Activated CD4-positive, alpha-beta memory T cell treated with anti-CD3 and anti-CD28 coated beads, Interleukin-2, amount 10 ng/mL, durations not matched to agents 7 days and 5 days (primary cell): ENCODE results near the gene ATG9A. TPM values are rescaled to one million over a fixed set of nuclear protein-coding genes. Genes with fewer than 3 reads are reported as not detected.
A peak's percentile ranks its signal among the peaks of the same experiment; 100 is the strongest.

ENCODE experiments used
- CTCF ChIA-PET: fragments of 350-600 bp; sonication (Branson Sonifier 250); formaldehyde crosslinking; loops from one replicate; lab custom pipeline; 2021; ENCODE audit warnings: antibody characterized with exemption, inconsistent platforms; lab: Charles Lee
- POLR2A ChIA-PET: fragments of 350-600 bp; sonication (Branson Sonifier 250); formaldehyde crosslinking; loops from one replicate; lab custom pipeline; 2021; ENCODE audit warnings: antibody characterized with exemption; lab: Charles Lee
- DNase-seq: peaks from one replicate; pipeline ENCODE4 v3.0.0-alpha.2; 2020
- H3K27ac Mint-ChIP-seq: one replicate; pipeline ENCODE4 v1.8.0; 2021; ENCODE audit warnings: mild to moderate bottlenecking, mixed read lengths
- H3K27me3 Mint-ChIP-seq: one replicate; pipeline ENCODE4 v1.8.0; 2021; ENCODE audit warnings: mixed read lengths
- H3K36me3 Mint-ChIP-seq: one replicate; pipeline ENCODE4 v1.8.0; 2021; ENCODE audit warnings: low read depth, mixed read lengths
- H3K4me1 Mint-ChIP-seq: one replicate; pipeline ENCODE4 v1.8.0; 2021; ENCODE audit warnings: mixed read lengths
- H3K4me3 Mint-ChIP-seq: one replicate; pipeline ENCODE4 v1.8.0; 2021; ENCODE audit warnings: mild to moderate bottlenecking, mixed read lengths
- H3K9me3 Mint-ChIP-seq: one replicate; pipeline ENCODE4 v1.8.0; 2021; ENCODE audit warnings: mixed read lengths
- total RNA-seq, 2 experiments: library from RNA; stranded (reverse); gene quantifications; one replicate each; pipeline ENCODE4 v1.2.3, GENCODE V29; 2021

The ATG9A gene
- total RNA-seq, 2 experiments from 2014 or later: 58.9 to 60.7 TPM

GRCh38 chr2:219199470-219200211 lies 29.8 kb downstream of the ATG9A start:
- H3K36me3 Mint-ChIP-seq: peaks cover 3% of the 10 kb centered on the region
- no peak for DNase-seq
- H3K4me3 Mint-ChIP-seq: no peak overlapping the region
- no peak overlapping the region for H3K27ac Mint-ChIP-seq
- peaks cover 7% of the 10 kb centered on the region for H3K9me3 Mint-ChIP-seq
- peaks cover 17% of the 10 kb centered on the region for H3K27me3 Mint-ChIP-seq
- POLR2A ChIA-PET: interaction anchor here (0.9 to 1.5 kb wide), 5 partner anchors 18 to 54 kb away, joined by 3 to 4 read pairs (median 3); partner anchors contain the start of genes CNPPD1 and TUBA4A
- CTCF ChIA-PET: interaction anchor here (1.6 kb wide), 1 partner anchor 95 kb away, joined by 3 read pairs; no protein-coding TSS in a partner anchor
- H3K4me1 Mint-ChIP-seq: peaks cover 5% of the 10 kb centered on the region

- ChIA-PET CTCF (interaction anchor here (1.6 kb wide), 1 partner anchor 96 kb away, joined by 3 read pairs; no protein-coding TSS in a partner anchor), POLR2A (interaction anchor here (0.9 to 1.1 kb wide), 3 partner anchors 18 to 55 kb away, joined by 3 read pairs; partner anchors contain the start of genes CNPPD1 and TUBA4A)
- no peak overlapping the region for H3K27ac Mint-ChIP-seq
- DNase-seq: no peak
- peaks cover 5% of the 10 kb centered on the region for H3K4me1 Mint-ChIP-seq
- H3K4me3 Mint-ChIP-seq: no peak overlapping the region
- H3K36me3 Mint-ChIP-seq: no peaks in the 10 kb centered on the region
- peaks cover 3% of the 10 kb centered on the region for H3K9me3 Mint-ChIP-seq
- peaks cover 17% of the 10 kb centered on the region for H3K27me3 Mint-ChIP-seq
These were observed 30.5 kb downstream of the ATG9A start for GRCh38 chr2:219198974-219199373.

- H3K36me3 Mint-ChIP-seq: no peaks in the 10 kb centered on the region
- DNase-seq: no peak
- peaks cover 17% of the 10 kb centered on the region for H3K27me3 Mint-ChIP-seq
- no peak overlapping the region for H3K27ac Mint-ChIP-seq
- no peaks in the 10 kb centered on the region for H3K9me3 Mint-ChIP-seq
- ChIA-PET POLR2A (interaction anchor here (1.0 to 4.9 kb wide), 3 partner anchors 9 to 21 kb away, joined by 3 to 21 read pairs (median 6); partner anchors contain the start of genes CNPPD1 and ZFAND2B), CTCF (interaction anchor here (0.7 to 1.8 kb wide), 4 partner anchors 21 to 98 kb away, joined by 3 to 5 read pairs (median 4); partner anchors contain the start of gene CNPPD1)
- no peak overlapping the region for H3K4me3 Mint-ChIP-seq
- peaks cover 5% of the 10 kb centered on the region for H3K4me1 Mint-ChIP-seq
These were observed 32.0 kb downstream of the ATG9A start for GRCh38 chr2:219197388-219197787.

GRCh38 chr2:219186754-219187456 lies 42.5 kb downstream of the ATG9A start:
- DNase-seq: no peak

GRCh38 chr2:219184121-219184520 lies 45.3 kb downstream of the ATG9A start:
- Mint-ChIP-seq H3K36me3 (peaks cover 66% of the 10 kb centered on the region), H3K4me3 (no peak overlapping the region), H3K27me3 (no peaks in the 10 kb centered on the region), H3K9me3 (no peaks in the 10 kb centered on the region), H3K4me1 (peaks cover 53% of the 10 kb centered on the region), H3K27ac (no peak overlapping the region)
- POLR2A ChIA-PET: interaction anchor here (12.0 kb wide), 1 partner anchor 24 kb away, joined by 160 read pairs; the partner anchor contains the start of gene ZFAND2B
- CTCF ChIA-PET: interaction anchor here (1.5 kb wide), 1 partner anchor 12 kb away, joined by 3 read pairs; no protein-coding TSS in a partner anchor
- DNase-seq: no peak

More at GRCh38 chr2:219186754-219187456, 42.5 kb downstream of the ATG9A start:
- H3K4me1 Mint-ChIP-seq: peaks cover 25% of the 10 kb centered on the region
- no peaks in the 10 kb centered on the region for H3K9me3 Mint-ChIP-seq
- no peak overlapping the region for H3K4me3 Mint-ChIP-seq
- H3K36me3 Mint-ChIP-seq: peaks cover 41% of the 10 kb centered on the region
- ChIA-PET CTCF (interaction anchor here (0.6 kb wide), 2 partner anchors 20 to 27 kb away, joined by 3 to 6 read pairs; partner anchors contain the start of gene NHEJ1), POLR2A (no interaction called here)
- peak overlapping the region; percentile 21 for H3K27ac Mint-ChIP-seq
- H3K27me3 Mint-ChIP-seq: no peaks in the 10 kb centered on the region

GRCh38 chr2:219183151-219183772 lies 46.2 kb downstream of the ATG9A start:
- Mint-ChIP-seq H3K27ac (peak overlapping the region; percentile 69), H3K27me3 (no peaks in the 10 kb centered on the region), H3K4me1 (peaks cover 58% of the 10 kb centered on the region), H3K4me3 (no peak overlapping the region), H3K9me3 (no peaks in the 10 kb centered on the region), H3K36me3 (peaks cover 73% of the 10 kb centered on the region)
- DNase-seq: no peak
- ChIA-PET POLR2A (interaction anchor here (0.7 to 12.0 kb wide), 5 partner anchors 9 to 62 kb away, joined by 3 to 160 read pairs (median 3); partner anchors contain the start of genes ABCB6, GLB1L, STK16 and ZFAND2B), CTCF (no interaction called here)

- no peak overlapping the region for H3K4me3 Mint-ChIP-seq
- H3K27ac Mint-ChIP-seq: peak overlapping the region; percentile 69
- no peak for DNase-seq
- POLR2A ChIA-PET: interaction anchor here (0.7 to 12.0 kb wide), 7 partner anchors 8 to 63 kb away, joined by 3 to 160 read pairs (median 3); partner anchors contain the start of genes ABCB6, ANKZF1, ATG9A and GLB1L
- H3K36me3 Mint-ChIP-seq: peaks cover 73% of the 10 kb centered on the region
- H3K9me3 Mint-ChIP-seq: no peaks in the 10 kb centered on the region
- H3K4me1 Mint-ChIP-seq: peaks cover 59% of the 10 kb centered on the region
- CTCF ChIA-PET: interaction anchor here (1.5 to 1.7 kb wide), 2 partner anchors 47 to 72 kb away, joined by 4 read pairs; partner anchors contain the start of genes ANKZF1 and ATG9A
- no peaks in the 10 kb centered on the region for H3K27me3 Mint-ChIP-seq
These were observed 46.9 kb downstream of the ATG9A start for GRCh38 chr2:219182331-219183150.

GRCh38 chr2:219181531-219181930 lies 47.9 kb downstream of the ATG9A start:
- Mint-ChIP-seq H3K27ac (peak overlapping the region; percentile 69), H3K4me1 (peaks cover 59% of the 10 kb centered on the region), H3K27me3 (no peaks in the 10 kb centered on the region), H3K36me3 (peaks cover 70% of the 10 kb centered on the region), H3K9me3 (no peaks in the 10 kb centered on the region), H3K4me3 (peak overlapping the region; percentile 34)
- no peak for DNase-seq
- CTCF ChIA-PET: interaction anchor here (0.5 to 2.8 kb wide), 8 partner anchors 10 to 698 kb away, joined by 3 to 16 read pairs (median 4); partner anchors contain the start of genes ANKZF1, ATG9A and DNAJB2
- POLR2A ChIA-PET: interaction anchor here (0.9 to 12.0 kb wide), 8 partner anchors 17 to 71 kb away, joined by 3 to 160 read pairs (median 4); partner anchors contain the start of genes ANKZF1, ATG9A, TUBA4B and ZFAND2B

- Mint-ChIP-seq H3K4me3 (no peak overlapping the region), H3K4me1 (peaks cover 61% of the 10 kb centered on the region), H3K9me3 (no peaks in the 10 kb centered on the region), H3K27me3 (no peaks in the 10 kb centered on the region), H3K36me3 (peaks cover 65% of the 10 kb centered on the region), H3K27ac (peak overlapping the region; percentile 69)
- ChIA-PET POLR2A (interaction anchor here (0.9 to 12.0 kb wide), 10 partner anchors 18 to 72 kb away, joined by 3 to 160 read pairs (median 4); partner anchors contain the start of genes ANKZF1, ATG9A, TUBA4B and ZFAND2B), CTCF (interaction anchor here (0.5 to 2.8 kb wide), 9 partner anchors 10 to 697 kb away, joined by 3 to 16 read pairs (median 4); partner anchors contain the start of genes ANKZF1, ATG9A, DNAJB2 and ZFAND2B)
- no peak for DNase-seq
These were observed 48.5 kb downstream of the ATG9A start for GRCh38 chr2:219180961-219181360.

GRCh38 chr2:219179601-219180465 lies 49.6 kb downstream of the ATG9A start:
- CTCF ChIA-PET: interaction anchor here (0.8 to 2.8 kb wide), 7 partner anchors 9 to 115 kb away, joined by 3 to 16 read pairs (median 4); partner anchors contain the start of genes DNAJB2 and ZFAND2B
- Mint-ChIP-seq H3K4me1 (peaks cover 70% of the 10 kb centered on the region), H3K27me3 (no peaks in the 10 kb centered on the region), H3K4me3 (peak overlapping the region; percentile 85), H3K27ac (peak overlapping the region; percentile 81), H3K36me3 (peaks cover 61% of the 10 kb centered on the region), H3K9me3 (no peaks in the 10 kb centered on the region)
- DNase-seq: no peak
- POLR2A ChIA-PET: interaction anchor here (0.6 to 12.0 kb wide), 11 partner anchors 12 to 150 kb away, joined by 3 to 160 read pairs (median 4); partner anchors contain the start of genes ANKZF1, ATG9A, GLB1L and STK16
